HEK293 (cell line): Measurements from ENCODE around the gene MYO1B.

Experiments
- ATF2 ChIP-seq: fragments of 450-650 bp; formaldehyde crosslinking; IDR thresholded peaks from 2 replicates; pipeline ENCODE4 v1.5.1; 2016; ENCODE audit warnings: missing biosample characterization, missing genetic modification characterization, low read depth
- KLF7 ChIP-seq: fragments of 450-650 bp; formaldehyde crosslinking; IDR thresholded peaks from 2 replicates; pipeline ENCODE4 v1.5.1; 2016; ENCODE audit warnings: missing biosample characterization, missing genetic modification characterization, borderline replicate concordance
- PBX3 ChIP-seq: sonication (generic); formaldehyde crosslinking; IDR thresholded peaks from 2 replicates; pipeline ENCODE4 v1.8.1; 2022; ENCODE audit warnings: mild to moderate bottlenecking, moderate library complexity, missing genetic modification reagents
- SCRT1 ChIP-seq: fragments of 450-650 bp; formaldehyde crosslinking; IDR thresholded peaks from 2 replicates; pipeline ENCODE4 v1.5.1; 2016; ENCODE audit warnings: missing biosample characterization, missing genetic modification characterization, borderline replicate concordance
- SCRT2 ChIP-seq: fragments of 450-650 bp; formaldehyde crosslinking; IDR thresholded peaks from 2 replicates; pipeline ENCODE4 v1.5.1; 2016; ENCODE audit warnings: missing biosample characterization, missing genetic modification characterization
- TCF7L2 ChIP-seq: IDR thresholded peaks from 2 replicates; pipeline ENCODE4 v1.6.1; 2011; ENCODE audit warnings: low read depth, mild to moderate bottlenecking, inconsistent platforms, low read length, moderate library complexity, borderline replicate concordance
- ZBTB48 ChIP-seq: fragments of 450-650 bp; formaldehyde crosslinking; IDR thresholded peaks from 2 replicates; pipeline ENCODE4 v1.5.1; 2016; ENCODE audit warnings: missing biosample characterization, missing genetic modification characterization
- ZBTB8A ChIP-seq: fragments of 450-650 bp; formaldehyde crosslinking; IDR thresholded peaks from 2 replicates; pipeline ENCODE4 v1.5.1; 2016; ENCODE audit warnings: missing biosample characterization, missing genetic modification characterization
- ZEB2 ChIP-seq: fragments of 450-650 bp; formaldehyde crosslinking; IDR thresholded peaks from 2 replicates; pipeline ENCODE4 v1.5.1; 2016; ENCODE audit warnings: missing biosample characterization, missing genetic modification characterization
- ZFP69B ChIP-seq: fragments of 450-650 bp; formaldehyde crosslinking; IDR thresholded peaks from 2 replicates; pipeline ENCODE4 v1.5.1; 2016; ENCODE audit warnings: missing biosample characterization, missing genetic modification characterization
- ZIC2 ChIP-seq: fragments of 450-650 bp; formaldehyde crosslinking; IDR thresholded peaks from 2 replicates; pipeline ENCODE4 v1.5.1; 2016; ENCODE audit warnings: missing biosample characterization, missing genetic modification characterization
- ZNF112 ChIP-seq: fragments of 450-650 bp; formaldehyde crosslinking; IDR thresholded peaks from 2 replicates; pipeline ENCODE4 v1.5.0; 2017; ENCODE audit warnings: missing biosample characterization, missing genetic modification characterization
- ZNF221 ChIP-seq: fragments of 450-650 bp; formaldehyde crosslinking; IDR thresholded peaks from 2 replicates; pipeline ENCODE4 v1.5.1; 2017; ENCODE audit warnings: missing biosample characterization, missing genetic modification characterization, borderline replicate concordance
- ZNF280C ChIP-seq: fragments of 450-650 bp; formaldehyde crosslinking; IDR thresholded peaks from 2 replicates; pipeline ENCODE4 v1.5.1; 2016; ENCODE audit warnings: missing biosample characterization, missing genetic modification characterization
- ZNF302 ChIP-seq: fragments of 450-650 bp; formaldehyde crosslinking; IDR thresholded peaks from 2 replicates; pipeline ENCODE4 v1.5.1; 2016; ENCODE audit warnings: missing biosample characterization, missing genetic modification characterization, low read depth
- ZNF416 ChIP-seq: fragments of 450-650 bp; formaldehyde crosslinking; IDR thresholded peaks from 2 replicates; pipeline ENCODE4 v1.5.1; 2016; ENCODE audit warnings: missing biosample characterization, missing genetic modification characterization
- ZNF426 ChIP-seq: fragments of 450-650 bp; formaldehyde crosslinking; IDR thresholded peaks from 2 replicates; pipeline ENCODE4 v1.5.1; 2017; ENCODE audit warnings: missing biosample characterization, missing genetic modification characterization, mild to moderate bottlenecking, inconsistent platforms, moderate library complexity
- ZNF48 ChIP-seq: fragments of 450-650 bp; formaldehyde crosslinking; IDR thresholded peaks from 2 replicates; pipeline ENCODE4 v1.5.1; 2016; ENCODE audit warnings: missing biosample characterization, missing genetic modification characterization
- ZNF561 ChIP-seq: fragments of 450-650 bp; IDR thresholded peaks from 2 replicates; pipeline ENCODE4 v1.5.1; 2018; ENCODE audit warnings: missing biosample characterization, missing genetic modification characterization, borderline replicate concordance
- ZNF571 ChIP-seq: fragments of 450-650 bp; formaldehyde crosslinking; IDR thresholded peaks from 2 replicates; pipeline ENCODE4 v1.5.0; 2017; ENCODE audit warnings: missing biosample characterization, missing genetic modification characterization
- ZNF610 ChIP-seq: fragments of 450-650 bp; formaldehyde crosslinking; IDR thresholded peaks from 2 replicates; pipeline ENCODE4 v1.5.1; 2016; ENCODE audit warnings: missing biosample characterization, missing genetic modification characterization, borderline replicate concordance
- ZNF624 ChIP-seq: fragments of 450-650 bp; formaldehyde crosslinking; IDR thresholded peaks from 2 replicates; pipeline ENCODE4 v1.5.1; 2017; ENCODE audit warnings: missing biosample characterization, missing genetic modification characterization
- ZNF654 ChIP-seq: fragments of 450-650 bp; formaldehyde crosslinking; IDR thresholded peaks from 2 replicates; pipeline ENCODE4 v1.5.1; 2016; ENCODE audit warnings: low read depth, missing biosample characterization, missing genetic modification characterization
- ZNF792 ChIP-seq: fragments of 450-650 bp; formaldehyde crosslinking; IDR thresholded peaks from 2 replicates; pipeline ENCODE4 v1.5.1; 2016; ENCODE audit warnings: missing biosample characterization, missing genetic modification characterization
- TF ChIP-seq, protein P1 (sequence below): fragments of 450-650 bp; formaldehyde crosslinking; IDR thresholded peaks from 2 replicates; pipeline ENCODE4 v1.5.1; 2016; ENCODE audit warnings: missing biosample characterization, missing genetic modification characterization
- TF ChIP-seq, protein P2 (sequence below): fragments of 450-650 bp; formaldehyde crosslinking; IDR thresholded peaks from 2 replicates; pipeline ENCODE4; 2016; ENCODE audit warnings: missing biosample characterization, missing genetic modification characterization
- TF ChIP-seq, protein P3 (sequence below): fragments of 450-650 bp; formaldehyde crosslinking; IDR thresholded peaks from 2 replicates; pipeline ENCODE4 v1.5.1; 2016; ENCODE audit warnings: missing biosample characterization, missing genetic modification characterization
- TF ChIP-seq, protein P4 (sequence below): fragments of 450-650 bp; formaldehyde crosslinking; IDR thresholded peaks from 2 replicates; pipeline ENCODE4 v1.5.1; 2016; ENCODE audit warnings: missing biosample characterization, missing genetic modification characterization

MYO1B gene

DNA sequence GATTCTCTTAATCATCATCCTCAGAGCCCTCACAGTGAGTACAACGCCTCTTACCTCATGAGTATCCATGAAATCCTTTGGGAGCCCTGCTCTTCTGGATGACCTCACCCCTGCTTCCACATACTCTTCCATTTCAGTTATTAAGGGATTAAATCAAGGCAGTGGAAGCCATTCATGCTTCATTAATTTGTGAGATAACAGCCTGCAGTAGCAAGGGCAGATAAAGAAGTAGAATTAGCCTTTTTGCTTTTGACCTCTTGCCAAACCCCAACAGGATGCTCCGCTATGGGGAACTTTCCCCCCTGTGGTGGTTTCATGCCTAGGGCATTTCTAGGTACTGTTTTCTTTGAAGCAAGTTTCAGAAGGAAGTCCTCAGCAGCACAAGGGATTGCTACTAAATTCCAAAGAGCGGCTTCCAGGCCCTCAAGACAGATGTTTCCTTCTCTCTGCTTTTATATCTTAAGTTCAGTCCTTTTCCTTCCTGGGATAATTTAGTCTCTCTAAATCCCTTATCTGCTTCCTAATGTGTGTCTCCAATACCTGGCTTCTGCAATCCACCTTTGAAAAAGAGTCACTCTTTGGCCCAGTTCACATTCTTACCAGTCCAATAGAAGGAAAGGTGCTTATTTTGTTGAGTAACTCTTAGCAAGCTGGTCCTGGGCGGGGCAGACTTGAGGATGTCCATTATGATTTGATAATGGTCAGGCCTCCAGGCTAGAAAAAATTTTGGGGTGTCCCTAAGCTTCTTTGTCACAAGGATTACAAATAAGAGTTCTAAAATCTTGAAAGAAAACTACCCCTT is 76.9 kb downstream of the MYO1B start (continued):
- TF ChIP-seq SCRT1, result peak; percentile 76; the same call in 1 of the 2 replicates
- TF ChIP-seq ZBTB8A (tag by site-specific recombination), result peak; percentile 66
- TF ChIP-seq, protein P1, sequence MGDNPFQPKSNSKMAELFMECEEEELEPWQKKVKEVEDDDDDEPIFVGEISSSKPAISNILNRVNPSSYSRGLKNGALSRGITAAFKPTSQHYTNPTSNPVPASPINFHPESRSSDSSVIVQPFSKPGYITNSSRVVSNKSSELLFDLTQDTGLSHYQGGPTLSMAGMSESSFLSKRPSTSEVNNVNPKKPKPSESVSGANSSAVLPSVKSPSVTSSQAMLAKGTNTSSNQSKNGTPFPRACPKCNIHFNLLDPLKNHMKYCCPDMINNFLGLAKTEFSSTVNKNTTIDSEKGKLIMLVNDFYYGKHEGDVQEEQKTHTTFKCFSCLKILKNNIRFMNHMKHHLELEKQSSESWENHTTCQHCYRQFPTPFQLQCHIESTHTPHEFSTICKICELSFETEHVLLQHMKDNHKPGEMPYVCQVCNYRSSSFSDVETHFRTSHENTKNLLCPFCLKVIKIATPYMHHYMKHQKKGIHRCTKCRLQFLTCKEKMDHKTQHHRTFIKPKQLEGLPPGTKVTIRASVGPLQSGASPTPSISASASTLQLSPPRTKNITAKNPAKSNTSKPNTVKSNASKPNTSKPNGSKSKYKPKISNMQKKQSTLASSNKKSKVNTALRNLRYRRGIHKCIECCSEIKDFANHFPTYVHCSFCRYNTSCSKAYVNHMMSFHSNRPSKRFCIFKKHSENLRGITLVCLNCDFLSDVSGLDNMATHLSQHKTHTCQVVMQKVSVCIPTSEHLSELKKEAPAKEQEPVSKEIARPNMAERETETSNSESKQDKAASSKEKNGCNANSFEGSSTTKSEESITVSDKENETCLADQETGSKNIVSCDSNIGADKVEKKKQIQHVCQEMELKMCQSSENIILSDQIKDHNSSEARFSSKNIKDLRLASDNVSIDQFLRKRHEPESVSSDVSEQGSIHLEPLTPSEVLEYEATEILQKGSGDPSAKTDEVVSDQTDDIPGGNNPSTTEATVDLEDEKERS, result no peak
- TF ChIP-seq ZFP69B (tag by site-specific recombination), result peak; percentile 82; the same call in 1 of the 2 replicates
- no peak for TF ChIP-seq ZNF426 (tag by site-specific recombination)
- TF ChIP-seq ZEB2 (tag by site-specific recombination), result peak; percentile 98
- no peak for TF ChIP-seq PBX3
- no peak for TF ChIP-seq ZNF416 (tag by site-specific recombination)
- TF ChIP-seq, protein P2, sequence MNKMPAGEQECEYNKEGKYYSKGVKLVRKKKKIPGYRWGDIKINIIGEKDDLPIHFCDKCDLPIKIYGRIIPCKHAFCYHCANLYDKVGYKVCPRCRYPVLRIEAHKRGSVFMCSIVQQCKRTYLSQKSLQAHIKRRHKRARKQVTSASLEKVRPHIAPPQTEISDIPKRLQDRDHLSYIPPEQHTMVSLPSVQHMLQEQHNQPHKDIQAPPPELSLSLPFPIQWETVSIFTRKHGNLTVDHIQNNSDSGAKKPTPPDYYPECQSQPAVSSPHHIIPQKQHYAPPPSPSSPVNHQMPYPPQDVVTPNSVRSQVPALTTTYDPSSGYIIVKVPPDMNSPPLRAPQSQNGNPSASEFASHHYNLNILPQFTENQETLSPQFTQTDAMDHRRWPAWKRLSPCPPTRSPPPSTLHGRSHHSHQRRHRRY, result no peak
- TF ChIP-seq ZBTB48, result peak; percentile 82; the same call in 1 of the 2 replicates
- peak; percentile 95 for TF ChIP-seq ZIC2 (tag by site-specific recombination)
- TF ChIP-seq, protein P3, sequence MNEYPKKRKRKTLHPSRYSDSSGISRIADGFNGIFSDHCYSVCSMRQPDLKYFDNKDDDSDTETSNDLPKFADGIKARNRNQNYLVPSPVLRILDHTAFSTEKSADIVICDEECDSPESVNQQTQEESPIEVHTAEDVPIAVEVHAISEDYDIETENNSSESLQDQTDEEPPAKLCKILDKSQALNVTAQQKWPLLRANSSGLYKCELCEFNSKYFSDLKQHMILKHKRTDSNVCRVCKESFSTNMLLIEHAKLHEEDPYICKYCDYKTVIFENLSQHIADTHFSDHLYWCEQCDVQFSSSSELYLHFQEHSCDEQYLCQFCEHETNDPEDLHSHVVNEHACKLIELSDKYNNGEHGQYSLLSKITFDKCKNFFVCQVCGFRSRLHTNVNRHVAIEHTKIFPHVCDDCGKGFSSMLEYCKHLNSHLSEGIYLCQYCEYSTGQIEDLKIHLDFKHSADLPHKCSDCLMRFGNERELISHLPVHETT (tag by site-specific recombination), result peak; percentile 93
- TF ChIP-seq KLF7 (tag by site-specific recombination), result peak; percentile 59; the same call in 1 of the 2 replicates
- peak; percentile 94 for TF ChIP-seq TCF7L2
- TF ChIP-seq ZNF302, result no peak
- TF ChIP-seq ZNF610, result peak; percentile 81
- TF ChIP-seq ZNF280C (tag by site-specific recombination), result no peak
- TF ChIP-seq ATF2 (tag by site-specific recombination), result peak; percentile 95
- TF ChIP-seq ZNF48 (tag by site-specific recombination), result no peak
- TF ChIP-seq ZNF112 (tag by site-specific recombination), result no peak
- TF ChIP-seq, protein P4, sequence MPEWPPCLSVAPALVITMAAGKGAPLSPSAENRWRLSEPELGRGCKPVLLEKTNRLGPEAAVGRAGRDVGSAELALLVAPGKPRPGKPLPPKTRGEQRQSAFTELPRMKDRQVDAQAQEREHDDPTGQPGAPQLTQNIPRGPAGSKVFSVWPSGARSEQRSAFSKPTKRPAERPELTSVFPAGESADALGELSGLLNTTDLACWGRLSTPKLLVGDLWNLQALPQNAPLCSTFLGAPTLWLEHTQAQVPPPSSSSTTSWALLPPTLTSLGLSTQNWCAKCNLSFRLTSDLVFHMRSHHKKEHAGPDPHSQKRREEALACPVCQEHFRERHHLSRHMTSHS, result peak; percentile 74; the same call in 1 of the 2 replicates
- TF ChIP-seq ZNF624 (tag by site-specific recombination), result no peak
- TF ChIP-seq SCRT2 (tag by site-specific recombination), result peak; percentile 73; the same call in 1 of the 2 replicates
- no peak for TF ChIP-seq ZNF571 (tag by site-specific recombination)
- TF ChIP-seq ZNF654, result 0 out of 2 replicates have a peak, but pooled peaks have one; percentile 13
- TF ChIP-seq ZNF561 (tag by site-specific recombination), result 0 out of 2 replicates have a peak, but pooled peaks have one; percentile 72
- TF ChIP-seq ZNF221, result no peak
- no peak for TF ChIP-seq ZNF792 (tag by site-specific recombination)
